Vagina (tissue), 2 donors: Measurements from ENCODE around the gene EIF2D.

ENCODE experiments used
- CTCF ChIP-seq, 3 experiments: fragments of 450-650 bp in 2 of 3; fragments of 200-600 bp in 1 of 3; sonication (generic) in 1 of 3; IDR thresholded peaks; one replicate each; pipeline ENCODE4 v1.5.1; 2017 to 2019; ENCODE audit warnings: antibody characterized with exemption in 3 of 3, mild to moderate bottlenecking in 2 of 3, moderate library complexity in 2 of 3
- POLR2A ChIP-seq, 2 donors: fragments of 450-650 bp; IDR thresholded peaks; one replicate each; pipeline ENCODE4 v1.6.1; 2017; ENCODE audit warnings: antibody characterized with exemption in 2 of 2, mild to moderate bottlenecking in 2 of 2, moderate library complexity in 2 of 2
- POLR2AphosphoS5 ChIP-seq, 2 donors: sonication (generic); formaldehyde crosslinking; IDR thresholded peaks; one replicate each; pipeline ENCODE4 v1.9.0; 2017; ENCODE audit warnings: antibody characterized with exemption in 2 of 2, mild to moderate bottlenecking in 2 of 2, low read depth in 1 of 2; ENCODE audit not compliant: insufficient read depth in 1 of 2

GRCh38 chr1:206556750-206557635, 55.3 kb downstream of the EIF2D start:
- TF ChIP-seq CTCF (IDR thresholded peaks at IDR 0.05), result no peak
- TF ChIP-seq POLR2AphosphoS5 (IDR thresholded peaks at IDR 0.05; ENCODE audit: insufficient read depth in 1 of 2, low read depth in 1 of 2), result peak in 1 of 2 donors; percentile 59
- no peak for TF ChIP-seq POLR2A (IDR thresholded peaks at IDR 0.05)
